ENCODE data around the gene ATXN7.

ATXN7 gene

GRCh38 chr3:63905731-63906620 is 42.3 kb downstream of the ATXN7 start:
- DNase-seq: no peak

- no peak for DNase-seq
Observed at GRCh38 chr3:63908081-63908736, 44.5 kb downstream of the ATXN7 start.

- DNase-seq: no peak
Observed at GRCh38 chr3:63908776-63909175, 45.1 kb downstream of the ATXN7 start.

GRCh38 chr3:63909431-63909830 is 45.8 kb downstream of the ATXN7 start:
- DNase-seq: no peak

- DNase-seq: no peak
Observed at GRCh38 chr3:63910001-63910400, 46.3 kb downstream of the ATXN7 start.

GRCh38 chr3:63910891-63911290 is 47.2 kb downstream of the ATXN7 start:
- DNase-seq: no peak

- DNase-seq: no peak
Observed at GRCh38 chr3:63911509-63911872, 47.8 kb downstream of the ATXN7 start.

- peak; percentile 55 to 78 (median 62) for DNase-seq
Observed at GRCh38 chr3:63911873-63912767, 48.5 kb downstream of the ATXN7 start, which contains the start of gene SCAANT1. TSS of gene SCAANT1 (minus strand) at chr3:63912383.

GRCh38 chr3:63912768-63913588 is 49.3 kb downstream of the ATXN7 start:
- DNase-seq: peak; percentile 19 to 27 (median 22)

- DNase-seq: no peak
Observed at GRCh38 chr3:63914312-63914711, 50.6 kb downstream of the ATXN7 start.

GRCh38 chr3:63918321-63918720 is 54.7 kb downstream of the ATXN7 start:
- no peak for DNase-seq

- DNase-seq: no peak
Observed at GRCh38 chr3:63920001-63920400, 56.3 kb downstream of the ATXN7 start.

- no peak for DNase-seq
Observed at GRCh38 chr3:63921741-63922482, 58.2 kb downstream of the ATXN7 start.

GRCh38 chr3:63922491-63923199 is 59.0 kb downstream of the ATXN7 start:
- no peak for DNase-seq

- no peak for DNase-seq
Observed at GRCh38 chr3:63926309-63926708, 62.6 kb downstream of the ATXN7 start.

GRCh38 chr3:63927422-63928280 is 64.0 kb downstream of the ATXN7 start:
- DNase-seq: no peak

GRCh38 chr3:63931290-63931689 is 67.6 kb downstream of the ATXN7 start:
- no peak for DNase-seq

GRCh38 chr3:63932509-63933212 is 69.0 kb downstream of the ATXN7 start:
- DNase-seq: no peak

- DNase-seq: no peak
Observed at GRCh38 chr3:63933459-63933858, 69.8 kb downstream of the ATXN7 start.
